IMR-90 (cell line): ENCODE measurements around the gene OPCML. TPM values are rescaled to one million over a fixed set of nuclear protein-coding genes. Genes with fewer than 3 reads are reported as not detected.

Source experiments
- ATAC-seq: fragments of 200-7000 bp; cut with Tn5 transposase; 2 replicates; pipeline ENCODE4 v1.9.1; 2020; ENCODE audit warnings: low read depth, mild to moderate bottlenecking, moderate library complexity
- BruUV-seq: library from RNA; stranded (reverse); fragments of 400-500 nt; replicated peaks from 2 replicates; lab custom pipeline; 2021; lab: Mats Ljungman, UMichigan
- CTCF ChIA-PET: fragments of 300-600 bp; formaldehyde crosslinking; extraction: SDS; loops from one replicate; lab custom pipeline; 2021; ENCODE audit warnings: antibody characterized with exemption; lab: Yijun Ruan, JAX
- POLR2A ChIA-PET: fragments of 300-600 bp; sonication (Branson Sonifier 250); formaldehyde crosslinking; loops from one replicate; lab custom pipeline; 2022; ENCODE audit warnings: antibody characterized with exemption; ENCODE audit not compliant: unreplicated experiment; lab: Charles Lee
- DNase-seq: peaks from one replicate; pipeline ENCODE4 v3.0.0; 2013
- H2AFZ ChIP-seq: replicated peaks from 2 replicates; pipeline ENCODE3; 2013; ENCODE audit warnings: low read length, mild to moderate bottlenecking; ENCODE audit not compliant: poor library complexity
- H2AK5ac ChIP-seq: 2 replicates; pipeline ENCODE4 v1.6.1; 2013; ENCODE audit warnings: low read depth, low read length, inconsistent platforms
- H2AK9ac ChIP-seq: replicated peaks from 2 replicates; pipeline ENCODE3; 2013; ENCODE audit warnings: mild to moderate bottlenecking, low read depth, low read length, moderate library complexity; ENCODE audit not compliant: poor library complexity
- H2BK120ac ChIP-seq: 2 replicates; pipeline ENCODE4 v1.6.1; 2013; ENCODE audit warnings: low read depth, low read length, inconsistent platforms
- H2BK15ac ChIP-seq: 3 replicates; pipeline ENCODE4 v1.6.1; 2013; ENCODE audit warnings: low read depth, low read length, inconsistent platforms
- H2BK20ac ChIP-seq: 2 replicates; pipeline ENCODE4 v1.6.1; 2013; ENCODE audit warnings: low read depth, mild to moderate bottlenecking, inconsistent platforms, low read length, moderate library complexity
- H2BK5ac ChIP-seq: 2 replicates; pipeline ENCODE4 v1.6.1; 2013; ENCODE audit warnings: mild to moderate bottlenecking, low read depth, low read length, inconsistent platforms; ENCODE audit not compliant: poor library complexity, severe bottlenecking
- H3K14ac ChIP-seq: replicated peaks from 2 replicates; pipeline ENCODE4 v1.6.1; 2013; ENCODE audit warnings: low read depth, low read length, inconsistent platforms
- H3K18ac ChIP-seq: 2 replicates; pipeline ENCODE4 v1.6.1; 2013; ENCODE audit warnings: low read depth, low read length, control low read depth
- H3K23ac ChIP-seq: 2 replicates; pipeline ENCODE4 v1.6.1; 2013; ENCODE audit warnings: low read depth, low read length, inconsistent platforms
- H3K27ac ChIP-seq: 2 replicates; pipeline ENCODE4 v1.5.1; 2013; ENCODE audit warnings: mild to moderate bottlenecking, control low read depth, low read length; ENCODE audit not compliant: insufficient read depth
- H3K27me3 ChIP-seq: 2 replicates; pipeline ENCODE4 v1.6.1; 2013; ENCODE audit warnings: low read length; ENCODE audit not compliant: control insufficient read depth, insufficient read depth
- H3K36me3 ChIP-seq: 2 replicates; pipeline ENCODE4 v1.6.1; 2013; ENCODE audit warnings: low read length, mixed read lengths; ENCODE audit not compliant: control insufficient read depth, insufficient read depth
- H3K4ac ChIP-seq: 2 replicates; pipeline ENCODE4 v1.6.1; 2013; ENCODE audit warnings: low read depth, low read length, inconsistent platforms
- H3K4me1 ChIP-seq: 2 replicates; pipeline ENCODE4 v1.6.1; 2013; ENCODE audit warnings: low read length, mixed read lengths; ENCODE audit not compliant: control insufficient read depth, insufficient read depth
- H3K4me2 ChIP-seq: 2 replicates; pipeline ENCODE4 v1.6.1; 2013; ENCODE audit warnings: low read depth, mild to moderate bottlenecking, control low read depth, low read length, moderate library complexity
- H3K4me3 ChIP-seq: 2 replicates; pipeline ENCODE4 v1.5.1; 2013; ENCODE audit warnings: low read depth, mild to moderate bottlenecking, control low read depth, low read length, moderate library complexity; ENCODE audit not compliant: insufficient read depth
- H3K56ac ChIP-seq: 2 replicates; pipeline ENCODE4 v1.6.1; 2013; ENCODE audit warnings: low read length, inconsistent platforms; ENCODE audit not compliant: insufficient read depth; ENCODE audit errors: extremely low read depth
- H3K79me1 ChIP-seq, 2 experiments: 2 replicates each; pipeline ENCODE4 v1.6.1; 2013; ENCODE audit warnings: low read length in 2 of 2, inconsistent platforms in 1 of 2, low read depth in 1 of 2
- H3K9ac ChIP-seq: 2 replicates; pipeline ENCODE4 v1.6.1; 2013; ENCODE audit warnings: low read depth, low read length, control low read depth
- H3K9me1 ChIP-seq: 2 replicates; pipeline ENCODE4 v1.6.1; 2013; ENCODE audit warnings: low read length, inconsistent platforms; ENCODE audit not compliant: insufficient read depth
- H3K9me3 ChIP-seq: 2 replicates; pipeline ENCODE4 v1.6.1; 2013; ENCODE audit warnings: low read length; ENCODE audit not compliant: control insufficient read depth, insufficient read depth
- H4K20me1 ChIP-seq: 2 replicates; pipeline ENCODE4 v1.6.1; 2013; ENCODE audit warnings: low read length, inconsistent platforms; ENCODE audit not compliant: insufficient read depth
- H4K5ac ChIP-seq: 2 replicates; pipeline ENCODE4 v1.6.1; 2013; ENCODE audit warnings: mild to moderate bottlenecking, low read depth, low read length, control low read depth
- H4K8ac ChIP-seq, 2 experiments: 2 replicates each; pipeline ENCODE4 v1.6.1; 2013; ENCODE audit warnings: low read depth in 2 of 2, low read length in 2 of 2, control low read depth in 1 of 2, inconsistent platforms in 1 of 2
- H4K91ac ChIP-seq: 2 replicates; pipeline ENCODE4 v1.6.1; 2013; ENCODE audit warnings: low read depth, low read length, inconsistent platforms; ENCODE audit not compliant: insufficient read depth
- CHD1 ChIP-seq: IDR thresholded peaks from 2 replicates; pipeline ENCODE4 v1.6.1; 2012; ENCODE audit warnings: low read depth, low read length, improper control_type of control experiment
- MXI1 ChIP-seq: IDR thresholded peaks from 2 replicates; pipeline ENCODE4 v1.6.1; 2012; ENCODE audit warnings: low read depth, mild to moderate bottlenecking, low read length, moderate library complexity, borderline replicate concordance
- NFE2L2 ChIP-seq: fragments of 150-350 bp; IDR thresholded peaks from 2 replicates; pipeline ENCODE4 v1.6.1; 2016; ENCODE audit warnings: low read depth, mild to moderate bottlenecking, low read length
- RAD21 ChIP-seq: IDR thresholded peaks from 2 replicates; pipeline ENCODE4 v1.6.1; 2012; ENCODE audit warnings: low read length, improper control_type of control experiment
- RCOR1 ChIP-seq: IDR thresholded peaks from 2 replicates; pipeline ENCODE4 v1.6.1; 2012; ENCODE audit warnings: mild to moderate bottlenecking, low read length, improper control_type of control experiment; ENCODE audit not compliant: insufficient replicate concordance
- RFX5 ChIP-seq: IDR thresholded peaks from 2 replicates; pipeline ENCODE4 v1.8.0; 2012; ENCODE audit warnings: low read depth, mild to moderate bottlenecking, low read length, moderate library complexity
- USF2 ChIP-seq: fragments of 150-350 bp; IDR thresholded peaks from 2 replicates; pipeline ENCODE4 v1.6.1; 2017; ENCODE audit warnings: mild to moderate bottlenecking, antibody characterized with exemption, low read length, low read depth
- WGBS, 2 experiments: methylation state at CpG; one replicate each; pipeline versions ENCODE4 v1.1.5 to v1.1.7; 2013; ENCODE audit warnings: missing lambda C conversion rate in 2 of 2; ENCODE audit not compliant: insufficient read length in 1 of 2; ENCODE audit errors: extremely low coverage in 2 of 2; 5-methylcytosine and 5-hydroxymethylcytosine counted together
- dilution Hi-C: fragments of 300-500 bp; cut with HindIII; formaldehyde crosslinking; loops from one replicate; pipeline ENCODE4 v1.14.3; 2018; ENCODE audit warnings: low sequenced_read_pairs; ENCODE audit not compliant: unreplicated experiment
- in situ Hi-C: fragments of 300-500 bp; cut with MboI; formaldehyde crosslinking; loops from 3 replicates; pipeline ENCODE4 v1.14.3; 2019; ENCODE audit warnings: low sequenced_read_pairs, inconsistent platforms, mixed read lengths
- intact Hi-C: fragments of 100-400 bp; cut with micrococcal nuclease; formaldehyde crosslinking; loops from 2 replicates; pipeline ENCODE4 v1.10.0; 2022
- polyA plus RNA-seq, 3 experiments: library from polyadenylated mRNA; depleted of rRNA; stranded (reverse); fragments of >200 nt; gene quantifications; 2 replicates each; pipeline ENCODE4 v1.2.3, GENCODE V29; 2012; ENCODE audit warnings: low replicate concordance in 1 of 3
- total RNA-seq: library from RNA; depleted of rRNA; stranded (reverse); fragments of >200 nt; gene quantifications from 2 replicates; pipeline ENCODE4 v1.2.3, GENCODE V29; 2012

The OPCML gene
- total and polyA plus RNA-seq, 2 of the 4 experiments (the other 2 are of a cell fraction), result under 0.01 to 2.6 TPM

DNA sequence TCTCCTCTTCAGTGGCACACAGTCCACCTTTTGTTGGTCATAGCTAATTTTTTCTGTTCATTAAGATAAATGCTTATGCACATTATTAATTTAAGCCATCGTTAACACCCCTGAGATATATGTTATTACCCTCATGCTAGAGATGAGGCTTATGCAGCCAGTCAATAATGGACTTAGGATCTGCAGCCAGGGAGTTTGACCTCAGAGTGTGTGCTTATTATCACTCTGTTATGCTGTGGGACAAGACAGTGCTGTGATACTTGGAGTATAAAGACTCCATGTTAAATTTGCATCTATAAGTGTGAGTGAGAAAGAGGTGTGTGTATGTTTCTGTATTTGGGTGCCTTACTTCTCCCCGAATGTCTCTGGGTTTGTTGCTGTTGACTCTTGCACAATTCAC, 969.3 kb downstream of the OPCML start:
- CTCF ChIA-PET, result no interaction called here
- no peak overlapping the region for H4K8ac ChIP-seq
- H3K27me3 ChIP-seq, result no peaks in the 10 kb centered on the region

More for the DNA sequence above, 969.3 kb downstream of the OPCML start:
- no peak for DNase-seq
- H2AK9ac ChIP-seq, result no peak overlapping the region
- no peaks in the 10 kb centered on the region for H3K4me1 ChIP-seq
- H2BK15ac ChIP-seq, result no peak overlapping the region
- no peak overlapping the region for H3K14ac ChIP-seq
- no peak for ATAC-seq
- H4K91ac ChIP-seq, result no peak overlapping the region
- H2BK20ac ChIP-seq, result no peak overlapping the region
- H4K5ac ChIP-seq, result no peak overlapping the region
- H3K4me2 ChIP-seq, result no peak overlapping the region
- no peak overlapping the region for H2BK5ac ChIP-seq
- BruUV-seq, result no TSS peak
- dilution Hi-C loops, result no loop called here
- H3K4ac ChIP-seq, result no peak overlapping the region
- H2AK5ac ChIP-seq, result no peak overlapping the region
- no peak overlapping the region for H3K27ac ChIP-seq
- 67% methylated on average over 1 of the region's 2 CpGs; no CpG with 5 or more reads in 1 of the 2 experiments for WGBS, 2 experiments
- POLR2A ChIA-PET, result no interaction called here
- no peak overlapping the region for H3K56ac ChIP-seq
- intact Hi-C loops, result no loop called here
- TF ChIP-seq MXI1, result no peak
- no peak for TF ChIP-seq RFX5
- TF ChIP-seq USF2, result no peak
- TF ChIP-seq NFE2L2, result no peak
- no peak for TF ChIP-seq RAD21
- no peak for TF ChIP-seq CHD1
- no peak for TF ChIP-seq RCOR1
- in situ Hi-C loops, result no loop called here
- no peak overlapping the region for H3K23ac ChIP-seq
- H4K20me1 ChIP-seq, result no peaks in the 10 kb centered on the region
- H3K79me1 ChIP-seq, result no peaks in the 10 kb centered on the region
- no peak overlapping the region for H3K18ac ChIP-seq
- H3K9ac ChIP-seq, result no peak overlapping the region
- H3K9me3 ChIP-seq, result no peaks in the 10 kb centered on the region
- H2AFZ ChIP-seq, result no peak overlapping the region
- H3K4me3 ChIP-seq, result no peak overlapping the region
- no peaks in the 10 kb centered on the region for H3K36me3 ChIP-seq
- H2BK120ac ChIP-seq, result no peak overlapping the region
- no peaks in the 10 kb centered on the region for H3K9me1 ChIP-seq
